GM19351 (cell line): ENCODE measurements around the gene BAIAP3.
"Not testable (repeated sequence)": the region's sequence is repeated elsewhere in the genome, so short reads cannot be mapped to it uniquely, and the experiment has no call there.

Experiments
- ATAC-seq: cut with Tn5 transposase; IDR thresholded peaks from one replicate; pipeline ENCODE4 v1.9.1; 2021; ENCODE audit warnings: mild to moderate bottlenecking, moderate library complexity; ENCODE audit not compliant: unreplicated experiment

Gene BAIAP3

GRCh38 chr16:1333149-1333812 is at the start of gene BAIAP3:
Gene BAIAP3 (plus strand): TSS chr16:1333645. CDS start chr16:1338550, 4,905 bp downstream.
- no peak for ATAC-seq

- no peak for ATAC-seq
Observed at GRCh38 chr16:1283996-1284616, 49.3 kb upstream of the BAIAP3 start.

- ATAC-seq, result no peak
Observed at GRCh38 chr16:1285669-1286512, 47.6 kb upstream of the BAIAP3 start.

- no peak for ATAC-seq
Observed at GRCh38 chr16:1286513-1287094, 46.8 kb upstream of the BAIAP3 start.

GRCh38 chr16:1287982-1288670 is 45.3 kb upstream of the BAIAP3 start:
- no peak for ATAC-seq

- no peak for ATAC-seq
Observed at GRCh38 chr16:1288813-1289476, 44.5 kb upstream of the BAIAP3 start.

GRCh38 chr16:1289477-1289866 is 44.0 kb upstream of the BAIAP3 start:
- no peak for ATAC-seq

GRCh38 chr16:1290063-1290501 is 43.4 kb upstream of the BAIAP3 start:
- no peak for ATAC-seq

GRCh38 chr16:1290860-1291575 is 42.4 kb upstream of the BAIAP3 start:
- ATAC-seq, result no peak

- ATAC-seq, result no peak
Observed at GRCh38 chr16:1291576-1291974, 41.9 kb upstream of the BAIAP3 start.

- ATAC-seq, result not testable (repeated sequence)
Observed at GRCh38 chr16:1292208-1292607, 41.2 kb upstream of the BAIAP3 start.

- ATAC-seq, result not testable (repeated sequence)
Observed at GRCh38 chr16:1292808-1293207, 40.6 kb upstream of the BAIAP3 start.

GRCh38 chr16:1293921-1294656 is 39.4 kb upstream of the BAIAP3 start:
- ATAC-seq, result no peak

GRCh38 chr16:1295465-1295864 is 38.0 kb upstream of the BAIAP3 start:
- no peak for ATAC-seq

- not testable (repeated sequence) for ATAC-seq
Observed at GRCh38 chr16:1296688-1297017, 36.8 kb upstream of the BAIAP3 start.

- ATAC-seq, result no peak
Observed at GRCh38 chr16:1297018-1297696, 36.3 kb upstream of the BAIAP3 start.

GRCh38 chr16:1298406-1298805 is 35.0 kb upstream of the BAIAP3 start:
- no peak for ATAC-seq
